Spinal cord (tissue), 10 donors: Measurements from ENCODE around the gene ROR2. TPM values are rescaled to one million over a fixed set of nuclear protein-coding genes. Genes with fewer than 3 reads are reported as not detected.

Source experiments
- DNase-seq, 6 donors: peaks; one replicate each; pipeline versions ENCODE4 v3.0.0 to v3.0.0-alpha.2; 2013 to 2015; ENCODE audit warnings: low spot score in 6 of 6, low read depth in 4 of 6
- H3K27ac ChIP-seq: one replicate; pipeline ENCODE4 v1.5.1; 2013; ENCODE audit warnings: low read depth, low read length, control low read depth
- H3K27me3 ChIP-seq: one replicate; pipeline ENCODE4 v1.6.1; 2013; ENCODE audit warnings: low read length; ENCODE audit not compliant: control insufficient read depth, insufficient read depth
- H3K36me3 ChIP-seq: one replicate; pipeline ENCODE4 v1.6.1; 2013; ENCODE audit warnings: low read length; ENCODE audit not compliant: control insufficient read depth, insufficient read depth
- H3K4me1 ChIP-seq: one replicate; pipeline ENCODE4 v1.6.1; 2013; ENCODE audit warnings: low read length; ENCODE audit not compliant: control insufficient read depth, insufficient read depth
- H3K4me3 ChIP-seq: one replicate; pipeline ENCODE4 v1.5.1; 2013; ENCODE audit warnings: low read depth, low read length, control low read depth
- H3K9me3 ChIP-seq: one replicate; pipeline ENCODE4 v1.6.1; 2013; ENCODE audit warnings: low read length; ENCODE audit not compliant: control insufficient read depth, insufficient read depth
- WGBS: methylation state at CpG from one replicate; pipeline ENCODE4 v1.1.5; 2013; ENCODE audit warnings: missing lambda C conversion rate; ENCODE audit not compliant: insufficient coverage; 5-methylcytosine and 5-hydroxymethylcytosine counted together
- polyA plus RNA-seq, 2 donors: library from polyadenylated mRNA; unstranded; fragments of 120-200 nt; gene quantifications; one replicate each; pipeline ENCODE4 v1.2.1, GENCODE V29; 2013; ENCODE audit not compliant: insufficient read length in 2 of 2
- small RNA-seq: library from RNA; depleted of rRNA; stranded (forward); fragments of <200 nt; gene quantifications from one replicate; pipeline ENCODE3, GENCODE V24; 2014; ENCODE audit warnings: low replicate concordance
- total RNA-seq, 2 donors: library from RNA; depleted of rRNA in 1 of 2; stranded (reverse); fragments of 120-200 nt in 1 of 2; fragments of >200 nt in 1 of 2; gene quantifications; one replicate each; pipeline versions ENCODE4 v1.2.3 to v1.2.4, GENCODE V29; 2013 to 2014
- donor health status: healthy.

The ROR2 gene
- total and polyA plus RNA-seq, 4 donors: 3.1 to 20.6 (median 5.0) TPM

DNA sequence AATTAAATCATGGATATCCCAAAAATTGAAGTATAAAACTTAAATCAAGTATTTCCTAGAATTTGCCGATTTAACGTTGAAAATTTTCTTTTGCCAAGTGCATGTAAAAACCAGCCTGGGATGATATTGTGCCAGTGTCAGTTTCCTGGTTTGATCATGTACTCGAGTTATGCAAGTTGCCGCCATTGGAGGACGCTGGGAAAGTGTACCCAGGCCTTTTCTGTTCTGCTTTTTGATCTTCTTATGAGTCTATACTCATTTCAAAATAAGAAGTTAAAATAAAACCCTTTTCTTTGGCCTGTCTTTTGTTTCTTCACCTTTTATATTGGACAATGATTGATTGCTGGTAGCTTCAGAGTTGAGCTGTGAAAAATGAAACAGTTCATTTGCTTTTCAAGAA lies 433.3 kb downstream of the ROR2 start:
- H3K27me3 ChIP-seq: no peaks in the 10 kb centered on the region
- no peaks in the 10 kb centered on the region for H3K4me1 ChIP-seq
- no peaks in the 10 kb centered on the region for H3K36me3 ChIP-seq
- no peak for DNase-seq
- peaks cover 1% of the 10 kb centered on the region for H3K9me3 ChIP-seq
- 83% methylated on average over 3 of the region's 5 CpGs for WGBS
- H3K27ac ChIP-seq: no peak overlapping the region
- no peak overlapping the region for H3K4me3 ChIP-seq

DNA sequence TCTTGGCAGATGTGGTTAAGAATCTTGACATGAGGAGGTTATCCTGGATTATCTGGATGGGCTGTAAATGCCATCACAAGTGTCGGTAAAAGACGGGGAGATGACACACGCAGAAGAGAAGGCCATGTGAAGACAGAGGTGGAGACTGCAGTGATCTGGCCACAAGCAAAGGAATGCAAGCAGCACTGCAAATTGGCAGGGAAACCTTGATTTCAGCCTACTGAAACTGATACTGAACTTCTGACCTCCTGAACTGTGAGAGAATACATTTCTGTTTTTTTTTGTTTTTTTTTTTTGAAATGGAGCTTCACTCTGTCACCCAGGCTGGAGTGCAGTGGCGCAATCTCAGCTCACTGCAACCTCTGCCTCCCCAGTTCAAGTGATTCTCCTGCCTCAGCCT lies 433.9 kb downstream of the ROR2 start:
- 95% methylated on average over 3 of the region's 4 CpGs for WGBS
- Histone ChIP-seq H3K27me3 (no peaks in the 10 kb centered on the region), H3K9me3 (peaks cover 3% of the 10 kb centered on the region), H3K4me1 (no peaks in the 10 kb centered on the region), H3K36me3 (no peaks in the 10 kb centered on the region), H3K27ac (no peak overlapping the region), H3K4me3 (no peak overlapping the region)
- DNase-seq: no peak

DNA sequence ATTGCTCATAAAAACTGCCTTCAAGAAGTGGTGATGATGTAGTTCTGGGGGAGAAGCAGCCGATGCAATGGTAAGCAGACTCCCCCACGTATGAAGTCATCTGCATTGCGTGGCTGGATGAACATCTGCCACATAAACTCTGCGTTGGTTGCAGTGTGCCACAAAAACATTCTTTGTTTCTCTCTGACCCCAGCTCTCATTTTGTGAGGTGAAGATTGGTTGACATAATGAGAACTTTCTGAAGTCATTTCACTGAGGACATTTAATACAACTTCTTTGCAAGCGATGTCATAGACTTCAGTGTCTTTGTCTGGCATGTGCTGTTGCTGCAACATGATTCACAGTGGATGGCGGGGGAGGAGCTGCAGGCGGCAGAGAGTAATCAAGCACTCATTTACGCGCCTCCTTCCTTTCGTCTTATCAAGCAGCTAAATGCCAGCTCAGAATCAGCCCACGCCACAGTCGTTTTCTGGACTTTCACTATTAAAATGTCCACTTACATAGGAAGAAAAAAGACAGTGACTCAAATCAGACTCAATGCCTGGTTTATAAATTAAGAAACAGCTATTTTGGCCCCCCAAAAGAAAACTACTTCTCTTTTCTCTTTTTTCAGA lies 434.8 kb downstream of the ROR2 start:
- no peak overlapping the region for H3K4me3 ChIP-seq
- no peaks in the 10 kb centered on the region for H3K4me1 ChIP-seq
- H3K9me3 ChIP-seq: peaks cover 3% of the 10 kb centered on the region
- no peak overlapping the region for H3K27ac ChIP-seq
- DNase-seq: peak in 2 of 6 donors; percentile 31 to 60
- 37% methylated on average over 7 of the region's 12 CpGs for WGBS
- H3K27me3 ChIP-seq: no peaks in the 10 kb centered on the region
- H3K36me3 ChIP-seq: no peaks in the 10 kb centered on the region

Small RNA genes lying within 50 kb of the gene (small RNA-seq; reads per million reads assigned to genes)
- not detected for gene MIR3910-1

Other genes with a start within 250 kb of the ROR2 start
- gene SPTLC1, start 165.2 kb upstream of the ROR2 start, total RNA-seq: 100 to 1,000 TPM in 1 of 2 donors, 10 to 100 TPM in 1; 83.2 to 126 TPM
- 10 to 100 TPM; 63.8 to 68.2 TPM for gene SPTLC1, start 165.2 kb upstream of the ROR2 start, polyA plus RNA-seq